Left hindlimb (tissue), 1 donor: ENCODE measurements around the gene TMEM208.

Experiments used
- DNase-seq: peaks from one replicate; pipeline ENCODE4 v3.0.0-alpha.2; 2018

TMEM208 gene

GRCh38 chr16:67210069-67210937 lies 16.6 kb upstream of the TMEM208 start:
- no peak for DNase-seq

- no peak for DNase-seq
Observed at GRCh38 chr16:67211674-67212073, 15.3 kb upstream of the TMEM208 start.

- DNase-seq, result no peak
Observed at GRCh38 chr16:67212766-67213165, 14.2 kb upstream of the TMEM208 start.

- no peak for DNase-seq
Observed at GRCh38 chr16:67213197-67214019, 13.5 kb upstream of the TMEM208 start.

- DNase-seq, result no peak
Observed at GRCh38 chr16:67215706-67216105, 11.2 kb upstream of the TMEM208 start.

- DNase-seq, result no peak
Observed at GRCh38 chr16:67216612-67217490, 10.1 kb upstream of the TMEM208 start.

GRCh38 chr16:67223992-67224391 lies 2.9 kb upstream of the TMEM208 start:
- no peak for DNase-seq

GRCh38 chr16:67226295-67226803 lies 581 bp upstream of the TMEM208 start:
- DNase-seq, result no peak

- no peak for DNase-seq
Observed at GRCh38 chr16:67227567-67227921, 614 bp downstream of the TMEM208 start.

- DNase-seq, result no peak
Observed at GRCh38 chr16:67228034-67228785, 1.3 kb downstream of the TMEM208 start.

- no peak for DNase-seq
Observed at GRCh38 chr16:67228905-67229304, 2.0 kb downstream of the TMEM208 start.

GRCh38 chr16:67229906-67230808 lies 3.2 kb downstream of the TMEM208 start:
- peak; percentile 23 for DNase-seq

GRCh38 chr16:67230809-67231660 lies 4.1 kb downstream of the TMEM208 start:
- peak; percentile 35 for DNase-seq

GRCh38 chr16:67233596-67233995 lies 6.7 kb downstream of the TMEM208 start:
- DNase-seq, result peak; percentile 16

- no peak for DNase-seq
Observed at GRCh38 chr16:67234180-67234597, 7.3 kb downstream of the TMEM208 start.

- no peak for DNase-seq
Observed at GRCh38 chr16:67235816-67236562, 9.1 kb downstream of the TMEM208 start.

- no peak for DNase-seq
Observed at GRCh38 chr16:67236563-67237395, 9.8 kb downstream of the TMEM208 start.
